Suppressor macrophage treated with lipopolysaccharide for 4 hours (primary cell): ENCODE results near the gene HLA-B.

Source experiments
- DNase-seq: peaks from one replicate; pipeline ENCODE4 v3.0.0-alpha.2; 2020

The HLA-B gene

DNA sequence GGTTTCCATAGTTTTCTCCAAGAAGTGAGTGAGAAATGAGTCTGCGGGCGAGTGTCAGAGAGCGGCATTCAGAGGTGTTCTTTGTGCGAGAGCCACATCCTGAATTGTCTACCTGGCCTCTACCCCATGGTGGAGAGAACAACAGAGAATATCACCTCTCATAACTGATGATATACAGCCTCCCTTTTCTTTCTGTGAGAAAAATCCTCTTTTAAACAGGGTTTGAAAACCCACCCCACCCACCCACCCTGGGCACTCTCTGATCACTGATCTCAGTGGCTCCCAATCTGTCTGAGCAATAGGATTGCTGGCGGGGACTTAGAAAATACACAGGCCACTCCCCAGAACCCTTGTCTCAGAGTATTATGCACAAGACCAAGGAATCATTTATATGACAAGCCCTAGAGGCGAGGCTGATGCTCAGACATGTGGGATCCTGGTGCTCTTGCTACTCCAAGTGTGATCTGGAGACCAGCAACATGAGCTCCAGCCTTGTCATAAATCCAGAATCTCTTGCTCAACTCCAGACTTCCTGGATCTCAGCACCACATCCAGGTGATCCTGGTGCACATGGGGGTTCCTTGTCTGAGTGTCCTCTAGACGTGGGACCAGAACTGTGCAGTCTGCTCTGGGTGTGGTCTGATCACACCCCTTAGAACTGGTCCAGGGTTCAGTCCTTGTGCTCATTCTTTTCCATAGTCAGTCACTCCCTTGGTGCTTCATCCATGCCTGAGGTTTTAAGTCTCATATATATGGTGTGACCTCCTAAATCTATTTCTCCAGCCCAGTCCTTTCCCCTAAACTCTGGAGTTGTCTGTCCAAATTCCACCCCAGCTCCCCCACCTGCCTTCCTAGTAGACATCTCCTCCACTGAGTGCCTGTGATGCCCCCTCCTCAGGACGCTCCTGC lies 5.3 kb downstream of the HLA-B start:
- DNase-seq: no peak

DNA sequence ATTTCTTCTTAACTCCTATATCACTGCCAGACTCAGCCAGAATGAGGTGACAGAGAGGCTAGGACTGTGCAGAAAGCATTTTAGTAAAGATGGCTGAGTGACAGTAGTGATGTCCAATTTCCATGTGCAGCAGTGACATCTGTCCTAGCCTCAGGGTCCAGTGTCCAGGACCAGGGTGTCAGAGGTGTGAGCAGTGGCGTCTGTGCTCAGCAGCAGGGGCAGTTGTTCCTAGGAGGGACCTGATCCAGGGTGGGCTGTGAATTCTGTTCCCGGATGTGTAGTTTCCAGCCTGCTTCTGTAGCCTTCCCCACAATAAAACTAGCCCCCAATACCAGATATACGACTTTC lies 6.0 kb downstream of the HLA-B start:
- DNase-seq: no peak

DNA sequence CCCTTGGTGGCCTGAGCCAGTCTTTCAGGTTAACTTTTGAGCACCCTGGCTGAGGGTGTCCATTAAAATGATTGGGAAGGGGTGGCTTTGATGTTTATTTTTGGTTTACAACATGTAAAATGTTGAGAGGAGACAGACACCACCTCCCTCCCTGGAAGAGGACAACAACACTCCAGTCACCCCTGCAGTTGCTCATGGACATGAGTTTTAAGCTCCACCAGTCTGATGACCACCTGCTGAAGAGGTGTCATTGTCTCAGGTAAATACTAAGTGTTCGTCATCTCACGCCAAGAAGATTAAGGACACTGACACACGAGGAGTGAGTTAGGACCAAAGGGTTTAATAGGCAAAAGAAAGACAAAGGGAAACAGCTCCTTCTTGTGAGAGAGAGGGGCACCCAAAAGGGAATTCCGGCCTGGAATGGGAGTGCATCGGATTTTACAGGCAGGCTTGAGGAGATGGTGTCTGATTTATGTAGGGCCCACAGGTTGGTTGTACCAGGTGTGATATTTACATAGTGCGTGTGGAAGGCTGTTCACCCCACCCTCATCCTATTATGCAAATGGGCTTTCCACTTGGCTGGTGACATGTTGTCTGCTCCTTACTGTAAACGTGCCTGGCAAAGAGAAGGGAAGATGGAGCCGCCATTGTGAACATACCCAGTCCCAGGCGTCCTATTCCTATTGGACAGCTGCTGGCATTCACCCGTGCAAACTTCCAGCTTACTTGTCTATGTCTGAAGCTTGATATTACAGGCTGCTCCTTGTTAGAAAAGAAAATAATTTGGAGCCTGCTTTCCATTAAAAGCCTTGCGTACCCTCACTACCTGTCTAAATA lies 6.6 kb downstream of the HLA-B start:
- no peak for DNase-seq

DNA sequence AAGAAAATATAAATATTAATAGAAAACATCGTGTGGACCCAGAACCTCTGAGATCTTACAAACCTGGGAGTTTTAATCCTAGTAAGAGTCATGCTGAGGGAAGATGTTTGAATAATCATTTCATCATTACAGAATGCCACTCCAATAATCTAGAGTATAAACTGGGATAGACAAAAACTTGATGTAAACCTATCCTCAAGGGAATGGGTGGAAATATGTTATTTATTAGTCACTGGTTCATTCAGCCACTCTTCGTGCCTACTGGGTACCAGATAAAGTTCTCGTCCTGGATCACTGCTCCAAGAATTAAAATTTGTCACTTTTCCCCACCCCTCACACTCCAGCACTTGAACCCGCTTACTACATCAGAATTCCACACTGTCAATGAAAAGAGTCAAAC lies 7.7 kb downstream of the HLA-B start:
- no peak for DNase-seq

GRCh38 chr6:31345026-31345730 lies 11.8 kb downstream of the HLA-B start:
- DNase-seq: no peak

GRCh38 chr6:31340228-31340627 lies 16.8 kb downstream of the HLA-B start:
- no peak for DNase-seq

DNA sequence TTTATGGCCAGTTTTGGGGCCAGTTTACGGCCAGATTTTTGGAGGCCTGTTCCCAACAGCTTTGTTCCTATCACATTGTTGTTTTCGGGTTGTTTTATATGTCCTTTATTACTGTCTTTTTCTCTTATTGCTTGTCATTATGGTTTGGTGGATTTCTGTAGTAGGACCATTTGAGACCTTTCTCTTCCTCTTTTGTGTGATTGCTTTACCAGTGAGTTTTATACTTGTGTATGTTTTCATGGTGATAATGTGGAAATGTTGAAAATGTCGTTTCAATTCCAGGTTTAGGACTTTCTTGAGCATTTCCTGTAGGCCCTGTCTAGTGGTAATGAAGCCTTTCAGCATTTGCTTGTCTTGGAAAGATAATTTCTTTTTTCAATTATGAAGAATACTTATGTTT lies 17.8 kb downstream of the HLA-B start:
- DNase-seq: no peak

DNA sequence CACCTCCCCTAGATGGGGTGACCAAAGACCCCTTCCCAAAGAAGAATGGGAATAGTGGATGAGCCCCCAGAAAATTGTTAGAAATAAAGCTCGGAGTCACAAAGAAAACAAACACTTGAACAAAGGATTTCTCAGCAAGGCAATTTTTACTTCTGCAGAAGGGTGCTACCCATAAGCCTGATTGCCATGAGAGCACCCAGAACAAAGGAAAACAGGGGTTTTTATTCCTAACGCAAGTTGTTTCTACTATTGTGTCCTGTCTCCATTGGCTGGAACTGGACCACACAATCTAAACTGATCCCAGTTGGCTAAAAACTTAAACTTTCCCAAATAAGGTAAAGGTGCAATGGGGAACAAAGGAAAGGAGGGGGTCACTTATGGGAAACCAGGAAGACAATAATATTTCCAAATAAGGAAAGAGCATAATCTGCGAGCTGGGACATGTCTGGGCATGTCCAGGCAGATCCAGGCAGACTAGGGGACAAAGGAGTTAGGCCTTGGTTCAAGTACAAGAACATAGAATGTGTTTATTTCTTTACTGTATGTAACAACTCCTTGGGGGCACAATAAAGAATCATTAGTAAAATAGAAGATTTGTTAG lies 20.0 kb downstream of the HLA-B start:
- peak; percentile 36 for DNase-seq

DNA sequence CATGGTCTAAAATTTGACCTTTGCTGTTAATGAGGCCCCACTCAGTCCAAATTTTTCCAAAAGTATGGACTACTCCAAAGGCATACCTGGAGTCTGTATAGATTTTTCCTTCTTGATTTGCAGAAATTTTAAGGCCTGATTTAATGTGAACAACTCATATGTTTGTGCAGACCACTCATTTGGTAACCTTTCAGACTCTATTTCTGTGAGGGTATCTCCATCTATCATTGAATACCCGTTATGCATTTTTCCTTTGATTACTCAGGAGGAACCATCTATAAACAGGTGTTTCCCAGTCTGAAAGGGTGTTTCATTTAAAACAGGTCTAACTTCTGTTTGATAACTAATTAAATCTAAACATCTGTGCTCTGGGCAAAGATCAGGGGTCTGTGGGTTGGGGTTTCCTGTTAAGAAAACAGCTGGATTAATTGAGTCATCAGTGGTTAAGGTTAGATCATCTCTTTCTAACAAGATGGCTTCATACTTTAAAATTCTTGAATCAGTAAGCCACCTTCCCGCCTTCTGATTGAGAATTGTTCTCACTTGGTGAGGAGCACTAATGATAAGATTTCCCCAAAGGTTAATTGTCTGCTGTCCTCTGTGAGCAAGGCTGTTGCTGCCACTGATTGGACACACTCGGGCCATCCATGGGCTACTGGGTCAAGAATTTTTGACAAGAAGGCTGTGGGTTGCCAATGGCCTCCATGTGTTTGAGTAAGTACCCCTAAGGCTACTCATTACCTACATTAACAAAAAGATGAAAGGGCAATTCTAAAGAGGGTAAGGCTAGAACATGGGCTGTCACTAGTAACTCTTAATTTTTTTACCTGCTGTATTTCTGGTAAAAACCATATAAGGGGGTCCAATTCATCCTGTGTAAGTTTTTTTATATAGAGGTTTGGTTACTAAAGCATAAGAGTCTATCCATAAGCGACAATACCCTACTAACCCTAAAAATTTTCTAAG lies 24.1 kb downstream of the HLA-B start:
- DNase-seq: peak; percentile 37

- no peak for DNase-seq
These were observed 28.5 kb downstream of the HLA-B start for GRCh38 chr6:31328355-31328960.

- DNase-seq: no peak
These were observed 35.2 kb downstream of the HLA-B start for GRCh38 chr6:31321820-31322219.

GRCh38 chr6:31321005-31321707 lies 35.8 kb downstream of the HLA-B start:
- no peak for DNase-seq

DNA sequence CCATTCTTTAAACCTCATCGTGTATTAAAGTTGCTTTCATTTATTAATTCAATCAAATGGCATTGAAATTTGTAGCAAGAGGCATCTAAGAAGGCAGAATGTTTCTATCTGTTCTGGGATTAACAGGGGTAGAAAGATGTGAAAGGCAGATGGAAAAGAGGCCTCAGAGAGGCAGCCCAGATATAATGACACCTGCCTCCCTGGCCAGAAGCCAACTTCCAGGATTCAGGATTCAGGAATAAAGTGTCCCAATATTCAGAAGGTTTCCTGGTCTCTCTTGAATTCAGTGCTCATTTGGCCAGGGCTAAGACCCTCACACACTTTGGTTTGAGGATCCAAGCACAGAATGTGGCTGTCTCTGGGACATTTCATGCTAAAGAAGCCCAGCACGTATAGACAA lies 39.9 kb downstream of the HLA-B start:
- no peak for DNase-seq

DNA sequence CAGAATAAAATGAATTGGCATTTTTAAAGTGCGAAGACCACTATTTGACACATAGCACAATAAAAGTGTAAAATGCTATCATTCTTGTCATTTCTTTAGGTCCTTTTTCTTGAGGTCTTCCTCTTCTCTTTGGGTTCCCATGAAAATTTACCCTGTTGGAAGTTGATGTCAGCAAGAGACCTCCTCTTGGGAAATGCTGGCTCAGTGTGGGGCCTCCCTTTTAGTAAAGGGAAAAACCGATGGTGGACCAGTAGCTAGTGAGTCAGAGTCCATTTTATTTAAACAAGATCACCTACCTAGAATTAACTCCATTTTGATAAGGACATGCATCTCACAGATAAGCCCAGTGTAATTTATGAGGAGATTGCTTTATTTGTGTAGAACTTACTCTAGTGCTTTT lies 47.3 kb downstream of the HLA-B start:
- DNase-seq: peak; percentile 39

DNA sequence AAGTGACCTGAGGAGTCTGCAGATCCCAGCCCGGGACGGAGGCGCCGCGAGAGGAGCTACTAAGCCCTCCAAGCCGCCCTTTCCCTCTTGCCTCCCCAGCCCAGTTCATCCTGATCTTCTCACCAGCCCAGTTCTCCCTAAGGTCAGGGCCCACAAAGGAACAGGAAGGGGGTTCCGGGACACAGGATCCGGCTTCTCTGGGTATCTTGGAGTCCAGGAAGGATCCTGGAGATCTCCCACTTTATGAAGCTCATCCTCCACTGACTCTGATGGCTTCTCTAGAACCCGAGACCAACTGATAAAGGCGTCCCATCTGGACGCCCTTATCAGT lies 48.2 kb downstream of the HLA-B start:
- DNase-seq: no peak

DNA sequence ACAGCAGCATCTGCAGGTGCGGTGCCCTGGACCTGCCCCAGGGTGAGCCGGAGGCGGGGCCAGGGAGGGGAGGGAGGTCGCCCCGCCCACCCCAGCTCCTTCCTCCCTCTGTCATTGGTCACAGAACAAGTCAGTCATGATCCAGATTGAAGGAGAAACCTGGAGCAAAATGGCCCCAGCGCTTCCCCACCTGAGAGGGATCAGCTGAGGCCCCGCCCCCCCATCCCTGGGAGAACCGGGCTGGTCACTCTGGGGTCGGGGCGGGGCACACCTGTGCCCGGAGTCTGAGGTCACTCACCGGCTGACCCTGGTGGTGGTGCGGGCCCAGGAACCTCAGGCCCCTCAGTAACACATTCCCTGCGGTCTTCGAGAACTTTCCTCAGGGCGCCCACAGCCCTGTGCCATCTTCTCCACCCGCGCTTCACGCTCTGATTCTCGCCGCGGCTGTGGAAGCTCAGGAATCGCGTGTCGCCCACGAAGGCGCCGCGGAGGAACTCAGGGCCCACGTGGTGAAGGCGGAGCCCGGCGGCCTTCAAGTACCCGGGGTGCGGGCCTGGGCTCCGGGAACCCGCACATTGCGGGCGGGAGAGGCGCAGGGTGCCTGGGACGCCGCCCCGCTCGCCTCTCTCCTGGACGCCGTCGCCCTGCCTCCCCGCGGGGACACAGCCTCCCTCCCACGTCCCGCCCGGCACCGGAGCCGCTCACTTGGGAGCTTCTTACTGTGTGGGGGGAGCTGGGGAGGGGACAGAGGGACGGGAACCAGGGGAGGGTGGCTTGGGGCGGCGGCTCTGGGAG lies 48.7 kb downstream of the HLA-B start:
- DNase-seq: peak; percentile 18

DNA sequence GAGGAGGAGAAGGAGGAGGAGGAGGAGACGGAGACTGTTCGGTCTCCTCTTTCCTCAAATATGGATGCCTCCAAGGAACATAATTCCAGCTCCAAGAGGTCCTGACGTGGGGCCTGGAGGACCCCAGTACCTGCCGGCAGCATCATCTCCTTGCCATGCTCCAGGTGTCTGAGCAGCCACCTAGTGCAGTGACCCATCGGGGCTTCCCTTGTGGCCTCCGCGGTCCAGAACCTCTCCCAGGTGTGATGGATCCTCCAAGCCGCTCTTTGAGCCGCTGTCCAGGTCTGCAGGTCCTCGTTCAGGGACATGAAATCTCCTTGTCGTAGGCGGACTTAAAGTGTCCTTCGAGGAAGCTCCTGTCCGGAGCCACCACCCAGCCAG lies 49.3 kb downstream of the HLA-B start:
- no peak for DNase-seq

- peak; percentile 78 for DNase-seq
These were observed 51.2 kb downstream of the HLA-B start for GRCh38 chr6:31305703-31306219.

DNA sequence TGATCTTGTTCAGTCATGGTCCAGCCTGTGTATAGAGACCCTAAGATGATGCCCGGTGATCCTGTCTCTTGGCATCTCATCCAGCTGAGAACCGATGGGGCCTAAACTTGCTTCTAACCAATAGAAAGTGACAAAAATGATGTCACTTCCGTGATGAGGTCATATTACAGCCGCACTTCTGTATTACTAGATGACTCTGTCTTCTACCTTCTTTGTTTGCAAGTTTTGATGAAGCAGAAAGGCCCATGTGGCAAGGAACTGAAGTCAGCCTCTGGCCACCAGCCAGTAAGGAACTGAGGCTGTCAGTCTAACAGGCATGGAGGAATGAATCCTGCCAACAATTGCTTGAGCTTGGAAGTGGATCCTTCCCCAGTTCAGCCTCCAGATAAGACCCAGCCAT lies 52.3 kb downstream of the HLA-B start:
- peak; percentile 77 for DNase-seq
